Gastrocnemius medialis (tissue), 4 donors: ENCODE measurements around the gene IL17RB. TPM values are rescaled to one million over a fixed set of nuclear protein-coding genes. Genes with fewer than 3 reads are reported as not detected.

Source experiments
- ATAC-seq, 2 donors: fragments of 150-250 bp; one replicate each; pipeline ENCODE4 v1.9.1; 2016
- DNase-seq, 2 donors: peaks; one replicate each; pipeline ENCODE4 v3.0.0-alpha.2; 2019
- H3K27ac ChIP-seq, 4 donors: fragments of 200-600 bp; sonication (generic); 1 replicate in 1 of 4; 2 replicates in 3 of 4; pipeline ENCODE4 v1.5.1; 2016 to 2018; ENCODE audit warnings: mild to moderate bottlenecking in 2 of 4, moderate library complexity in 1 of 4
- H3K27me3 ChIP-seq, 3 donors: fragments of 200-600 bp; sonication (generic) in 2 of 3; 1 replicate in 1 of 3; 2 replicates in 2 of 3; pipeline versions ENCODE4 v1.5.1 to v1.6.0; 2016 to 2019; ENCODE audit warnings: mild to moderate bottlenecking in 1 of 3, moderate library complexity in 1 of 3
- H3K36me3 ChIP-seq, 2 donors: fragments of 200-600 bp; sonication (generic) in 1 of 2; one replicate each; pipeline ENCODE4 v1.5.1; 2017 to 2018
- H3K4me1 ChIP-seq, 2 donors: fragments of 200-600 bp; sonication (generic) in 1 of 2; one replicate each; pipeline ENCODE4 v1.5.1; 2016 to 2017; ENCODE audit warnings: mild to moderate bottlenecking in 2 of 2
- H3K4me3 ChIP-seq, 4 donors: fragments of 200-600 bp; sonication (generic) in 3 of 4; 1 replicate in 1 of 4; 2 replicates in 3 of 4; pipeline ENCODE4 v1.5.1; 2016 to 2019; ENCODE audit warnings: mild to moderate bottlenecking in 2 of 4
- H3K9me3 ChIP-seq, 3 donors: fragments of 200-600 bp; sonication (generic) in 2 of 3; 1 replicate in 1 of 3; 2 replicates in 2 of 3; pipeline ENCODE4 v1.5.1; 2016 to 2019
- CTCF ChIP-seq, 5 experiments: fragments of 450-650 bp in 3 of 5; fragments of 200-600 bp in 2 of 5; sonication (generic) in 2 of 5; IDR thresholded peaks in 4 of 5; conservative IDR thresholded peaks in 1 of 5; 1 replicate in 4 of 5; 2 replicates in 1 of 5; pipeline ENCODE4 v1.5.1; 2016 to 2019; ENCODE audit warnings: antibody characterized with exemption in 5 of 5, mild to moderate bottlenecking in 3 of 5, moderate library complexity in 3 of 5
- POLR2A ChIP-seq, 2 donors: fragments of 450-650 bp; IDR thresholded peaks; one replicate each; pipeline ENCODE4 v1.6.1; 2017; ENCODE audit warnings: antibody characterized with exemption in 2 of 2, mild to moderate bottlenecking in 2 of 2, moderate library complexity in 2 of 2
- in situ Hi-C, 4 donors: fragments of 200-750 bp; cut with MboI; loops; one replicate each; pipeline versions ENCODE4 v1.15.0 to v1.8.0; 2017; ENCODE audit warnings: low sequenced_read_pairs in 4 of 4
- intact Hi-C: fragments of 100-400 bp; cut with DNase I; formaldehyde crosslinking; loops from one replicate; pipeline ENCODE4 v1.15.1; 2023; ENCODE audit warnings: low total_unique reads
- total RNA-seq, 4 donors: library from RNA; depleted of rRNA; stranded (reverse); fragments of >200 nt; gene quantifications; one replicate each; pipeline versions ENCODE4 v1.1.0 to v1.2.3, GENCODE V29; 2016

Gene IL17RB
- total RNA-seq, 4 donors from 2014 or later, result 0.41 to 1.4 (median 0.79) TPM

- TF ChIP-seq POLR2A (IDR thresholded peaks at IDR 0.05), result no peak
- TF ChIP-seq CTCF (IDR thresholded peaks at IDR 0.05 in 4 of 5, conservative IDR thresholded peaks at IDR 0.05 in 1 of 5), result no peak
- Histone ChIP-seq H3K4me1 (peaks cover 14 to 19% of the 10 kb centered on the region in 2 donors), H3K36me3 (no peaks in the 10 kb centered on the region), H3K27ac (no peak overlapping the region), H3K4me3 (no peak overlapping the region), H3K9me3 (no peaks in the 10 kb centered on the region), H3K27me3 (no peaks in the 10 kb centered on the region)
- no peak for DNase-seq
- in situ Hi-C loops, result no loop called here
- intact Hi-C loops, result no loop called here
- ATAC-seq, result no peak
Measured at GRCh38 chr3:53819163-53819868, 27.1 kb upstream of the IL17RB start.

- Histone ChIP-seq H3K36me3 (no peaks in the 10 kb centered on the region), H3K9me3 (no peaks in the 10 kb centered on the region), H3K27ac (peak overlapping the region in 2 of 4 donors; percentile 52 to 76), H3K27me3 (no peaks in the 10 kb centered on the region), H3K4me1 (peaks cover 14 to 19% of the 10 kb centered on the region in 2 donors), H3K4me3 (no peak overlapping the region)
- in situ Hi-C loops, result no loop called here
- no peak for ATAC-seq
- no peak for TF ChIP-seq POLR2A (IDR thresholded peaks at IDR 0.05)
- no peak for TF ChIP-seq CTCF (IDR thresholded peaks at IDR 0.05 in 4 of 5, conservative IDR thresholded peaks at IDR 0.05 in 1 of 5)
- intact Hi-C loops, result no loop called here
- no peak for DNase-seq
Measured at GRCh38 chr3:53820084-53820483, 26.3 kb upstream of the IL17RB start.

GRCh38 chr3:53820756-53821580, 25.4 kb upstream of the IL17RB start:
- intact Hi-C loops (no loop called here), in situ Hi-C loops (no loop called here)
- Histone ChIP-seq H3K36me3 (no peaks in the 10 kb centered on the region), H3K4me1 (peaks cover 14 to 19% of the 10 kb centered on the region in 2 donors), H3K4me3 (no peak overlapping the region), H3K9me3 (no peaks in the 10 kb centered on the region), H3K27me3 (no peaks in the 10 kb centered on the region), H3K27ac (peak overlapping the region; percentile 52 to 76 (median 62))
- peak; percentile 45 to 73 for ATAC-seq
- no peak for TF ChIP-seq CTCF (IDR thresholded peaks at IDR 0.05 in 4 of 5, conservative IDR thresholded peaks at IDR 0.05 in 1 of 5)
- TF ChIP-seq POLR2A (IDR thresholded peaks at IDR 0.05), result no peak
- peak in 1 of 2 donors; percentile 65 for DNase-seq

- H3K27ac ChIP-seq, result peak overlapping the region; percentile 52 to 76 (median 62)
- H3K9me3 ChIP-seq, result no peaks in the 10 kb centered on the region
- TF ChIP-seq POLR2A (IDR thresholded peaks at IDR 0.05) (no peak), CTCF (IDR thresholded peaks at IDR 0.05 in 4 of 5, conservative IDR thresholded peaks at IDR 0.05 in 1 of 5) (no peak)
- H3K4me3 ChIP-seq, result no peak overlapping the region
- in situ Hi-C loops, result no loop called here
- DNase-seq (peak; percentile 70 to 86), ATAC-seq (peak; percentile 90 to 91)
- peaks cover 14 to 19% of the 10 kb centered on the region in 2 donors for H3K4me1 ChIP-seq
- intact Hi-C loops, result no loop called here
- no peaks in the 10 kb centered on the region for H3K27me3 ChIP-seq
- H3K36me3 ChIP-seq, result no peaks in the 10 kb centered on the region
Measured at GRCh38 chr3:53821631-53822121, 24.7 kb upstream of the IL17RB start.
